HL-60 (cell line): ENCODE measurements around the gene RHNO1.

ENCODE experiments used
- DNase-seq, 2 experiments: peaks; one replicate each; pipeline ENCODE4 v3.0.0-alpha.2; 2010 to 2020; ENCODE audit warnings: low read depth in 1 of 2, low spot score in 1 of 2
- H3K27ac ChIP-seq: fragments of 250-450 bp; sonication (Bioruptor Pico); replicated peaks from 2 replicates; pipeline ENCODE4 v1.5.1; 2020; ENCODE audit warnings: mild to moderate bottlenecking, moderate library complexity
- H3K27me3 ChIP-seq: fragments of 250-450 bp; sonication (Bioruptor Pico); 2 replicates; pipeline ENCODE4 v1.5.1; 2021; ENCODE audit warnings: mild to moderate bottlenecking, moderate library complexity; ENCODE audit not compliant: insufficient read depth, poor library complexity, severe bottlenecking
- H3K4me3 ChIP-seq: replicated peaks from 2 replicates; pipeline ENCODE4 v1.5.1; 2011; ENCODE audit warnings: mild to moderate bottlenecking, control low read depth, low read length; ENCODE audit not compliant: insufficient read depth
- GABPA ChIP-seq: IDR thresholded peaks from 2 replicates; pipeline ENCODE4 v1.6.1; 2012; ENCODE audit warnings: low read depth
- POLR2AphosphoS5 ChIP-seq: IDR thresholded peaks from 2 replicates; pipeline ENCODE4 v1.6.1; 2012; ENCODE audit warnings: low read depth
- SPI1 ChIP-seq: IDR thresholded peaks from 2 replicates; pipeline ENCODE4 v1.6.1; 2012; ENCODE audit warnings: low read depth, mild to moderate bottlenecking, borderline replicate concordance
- TF ChIP-seq, protein P1 (sequence below): IDR thresholded peaks from one replicate; pipeline ENCODE4 v1.5.1; 2011; ENCODE audit warnings: low read length, control low read depth, inconsistent platforms; ENCODE audit not compliant: insufficient read depth
- TF ChIP-seq, protein P2 (sequence below): IDR thresholded peaks from 2 replicates; pipeline ENCODE4 v1.6.1; 2012; ENCODE audit warnings: low read depth; ENCODE audit not compliant: insufficient replicate concordance

RHNO1 gene

DNA sequence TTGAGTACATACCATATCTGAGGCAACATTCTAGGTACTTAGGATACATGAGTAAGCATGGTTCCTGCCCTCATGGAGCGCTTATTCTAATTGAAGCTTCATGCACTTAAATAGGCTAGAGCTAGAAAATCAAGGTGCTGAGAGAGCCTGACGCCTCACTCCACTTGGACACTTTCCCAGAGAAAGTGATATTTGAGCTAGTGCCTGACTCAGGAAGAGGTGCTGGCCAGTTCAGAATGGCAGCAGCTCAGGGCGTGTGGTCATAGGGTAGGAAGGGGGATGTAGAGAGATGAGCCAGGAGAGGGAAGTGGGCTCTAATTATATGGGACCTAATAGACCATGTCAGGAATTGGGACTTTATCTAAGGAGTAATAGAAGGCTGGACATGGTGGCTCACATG, 47.0 kb downstream of the RHNO1 start:
- no peaks in the 10 kb centered on the region for H3K27me3 ChIP-seq
- no peak for DNase-seq
- H3K4me3 ChIP-seq = no peak overlapping the region
- TF ChIP-seq POLR2AphosphoS5 (no peak), GABPA (no peak), SPI1 (no peak)
- TF ChIP-seq, protein P1, sequence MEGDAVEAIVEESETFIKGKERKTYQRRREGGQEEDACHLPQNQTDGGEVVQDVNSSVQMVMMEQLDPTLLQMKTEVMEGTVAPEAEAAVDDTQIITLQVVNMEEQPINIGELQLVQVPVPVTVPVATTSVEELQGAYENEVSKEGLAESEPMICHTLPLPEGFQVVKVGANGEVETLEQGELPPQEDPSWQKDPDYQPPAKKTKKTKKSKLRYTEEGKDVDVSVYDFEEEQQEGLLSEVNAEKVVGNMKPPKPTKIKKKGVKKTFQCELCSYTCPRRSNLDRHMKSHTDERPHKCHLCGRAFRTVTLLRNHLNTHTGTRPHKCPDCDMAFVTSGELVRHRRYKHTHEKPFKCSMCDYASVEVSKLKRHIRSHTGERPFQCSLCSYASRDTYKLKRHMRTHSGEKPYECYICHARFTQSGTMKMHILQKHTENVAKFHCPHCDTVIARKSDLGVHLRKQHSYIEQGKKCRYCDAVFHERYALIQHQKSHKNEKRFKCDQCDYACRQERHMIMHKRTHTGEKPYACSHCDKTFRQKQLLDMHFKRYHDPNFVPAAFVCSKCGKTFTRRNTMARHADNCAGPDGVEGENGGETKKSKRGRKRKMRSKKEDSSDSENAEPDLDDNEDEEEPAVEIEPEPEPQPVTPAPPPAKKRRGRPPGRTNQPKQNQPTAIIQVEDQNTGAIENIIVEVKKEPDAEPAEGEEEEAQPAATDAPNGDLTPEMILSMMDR = no peak
- TF ChIP-seq, protein P2, sequence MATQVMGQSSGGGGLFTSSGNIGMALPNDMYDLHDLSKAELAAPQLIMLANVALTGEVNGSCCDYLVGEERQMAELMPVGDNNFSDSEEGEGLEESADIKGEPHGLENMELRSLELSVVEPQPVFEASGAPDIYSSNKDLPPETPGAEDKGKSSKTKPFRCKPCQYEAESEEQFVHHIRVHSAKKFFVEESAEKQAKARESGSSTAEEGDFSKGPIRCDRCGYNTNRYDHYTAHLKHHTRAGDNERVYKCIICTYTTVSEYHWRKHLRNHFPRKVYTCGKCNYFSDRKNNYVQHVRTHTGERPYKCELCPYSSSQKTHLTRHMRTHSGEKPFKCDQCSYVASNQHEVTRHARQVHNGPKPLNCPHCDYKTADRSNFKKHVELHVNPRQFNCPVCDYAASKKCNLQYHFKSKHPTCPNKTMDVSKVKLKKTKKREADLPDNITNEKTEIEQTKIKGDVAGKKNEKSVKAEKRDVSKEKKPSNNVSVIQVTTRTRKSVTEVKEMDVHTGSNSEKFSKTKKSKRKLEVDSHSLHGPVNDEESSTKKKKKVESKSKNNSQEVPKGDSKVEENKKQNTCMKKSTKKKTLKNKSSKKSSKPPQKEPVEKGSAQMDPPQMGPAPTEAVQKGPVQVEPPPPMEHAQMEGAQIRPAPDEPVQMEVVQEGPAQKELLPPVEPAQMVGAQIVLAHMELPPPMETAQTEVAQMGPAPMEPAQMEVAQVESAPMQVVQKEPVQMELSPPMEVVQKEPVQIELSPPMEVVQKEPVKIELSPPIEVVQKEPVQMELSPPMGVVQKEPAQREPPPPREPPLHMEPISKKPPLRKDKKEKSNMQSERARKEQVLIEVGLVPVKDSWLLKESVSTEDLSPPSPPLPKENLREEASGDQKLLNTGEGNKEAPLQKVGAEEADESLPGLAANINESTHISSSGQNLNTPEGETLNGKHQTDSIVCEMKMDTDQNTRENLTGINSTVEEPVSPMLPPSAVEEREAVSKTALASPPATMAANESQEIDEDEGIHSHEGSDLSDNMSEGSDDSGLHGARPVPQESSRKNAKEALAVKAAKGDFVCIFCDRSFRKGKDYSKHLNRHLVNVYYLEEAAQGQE = no peak
- no peak overlapping the region for H3K27ac ChIP-seq

DNA sequence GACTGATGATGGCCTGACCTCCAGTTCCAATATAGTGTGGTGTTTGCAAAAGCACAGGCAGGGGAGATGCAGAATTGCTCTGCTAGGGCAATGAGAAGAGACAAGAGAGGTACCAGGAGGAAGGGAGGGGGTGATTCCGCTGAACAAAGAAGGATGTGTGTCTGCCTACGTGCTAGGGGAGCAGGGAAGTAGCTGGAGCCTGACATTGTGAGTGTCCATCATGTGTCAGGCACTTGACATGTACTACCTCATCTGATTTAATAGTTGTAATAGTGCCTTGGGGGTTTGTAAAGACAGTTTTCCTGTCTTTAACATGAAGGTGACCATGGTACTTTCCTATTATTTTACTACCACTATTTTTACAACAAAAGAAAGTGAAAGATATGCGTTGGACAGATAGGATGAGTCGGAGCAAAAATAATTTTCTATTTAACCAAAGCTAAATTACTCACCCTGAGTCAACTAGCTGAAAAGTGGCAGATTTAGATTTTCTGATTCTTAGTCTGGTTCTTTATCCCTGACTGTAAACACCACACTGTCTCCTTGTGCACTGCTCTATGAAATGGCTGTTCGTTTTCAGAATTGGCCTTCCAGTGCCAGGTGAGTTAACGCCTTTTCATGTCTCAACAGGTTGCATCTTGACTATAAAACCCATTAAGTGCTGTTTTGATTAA, 48.4 kb downstream of the RHNO1 start:
- H3K27ac ChIP-seq = no peak overlapping the region
- no peak overlapping the region for H3K4me3 ChIP-seq
- H3K27me3 ChIP-seq = no peaks in the 10 kb centered on the region
- DNase-seq = no peak
- TF ChIP-seq POLR2AphosphoS5 (no peak), SPI1 (no peak)

DNA sequence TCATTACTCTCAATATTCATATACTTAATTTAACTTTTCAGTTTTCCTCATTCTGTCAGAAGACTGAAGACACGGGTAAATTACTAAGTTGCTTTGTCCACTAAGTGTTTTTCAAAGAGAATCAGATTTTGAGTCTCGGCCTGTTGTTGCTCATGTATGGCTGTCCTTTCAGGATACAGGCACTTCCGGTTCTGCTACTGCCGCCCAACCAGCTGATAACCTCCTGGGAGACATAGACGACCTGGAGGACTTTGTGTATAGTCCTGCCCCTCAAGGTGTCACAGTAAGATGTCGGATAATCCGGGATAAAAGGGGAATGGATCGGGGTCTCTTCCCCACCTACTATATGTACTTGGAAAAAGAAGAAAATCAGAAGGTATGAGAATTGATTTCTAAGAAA, 53.8 kb downstream of the RHNO1 start:
- TF ChIP-seq SPI1 (no peak), GABPA (no peak), POLR2AphosphoS5 (no peak)
- TF ChIP-seq, protein P2 = no peak
- TF ChIP-seq, protein P1 = no peak
- H3K27me3 ChIP-seq = no peaks in the 10 kb centered on the region
- H3K27ac ChIP-seq = no peak overlapping the region
- DNase-seq = no peak
- H3K4me3 ChIP-seq = no peak overlapping the region

DNA sequence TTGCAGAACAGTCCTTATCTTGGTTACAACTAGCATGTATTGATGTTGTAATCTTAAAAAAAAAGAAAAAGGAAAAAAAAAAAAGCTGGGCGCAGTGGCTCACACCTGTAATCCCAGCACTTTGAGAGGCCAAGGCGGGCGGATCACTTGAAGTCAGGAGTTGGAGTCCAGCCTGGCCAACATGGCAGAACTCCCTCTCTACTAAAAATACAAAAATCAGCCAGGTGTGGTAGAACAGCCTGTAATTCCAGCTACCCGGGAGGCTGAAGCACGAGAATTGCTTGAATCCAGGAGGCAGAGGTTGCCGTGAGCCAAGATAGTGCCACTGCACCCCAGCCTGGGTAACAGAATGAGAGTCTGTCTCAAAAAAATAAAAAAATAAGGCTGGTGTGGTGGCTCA, 56.6 kb downstream of the RHNO1 start:
- Histone ChIP-seq H3K27ac (no peak overlapping the region), H3K27me3 (no peaks in the 10 kb centered on the region), H3K4me3 (no peak overlapping the region)
- TF ChIP-seq GABPA (no peak), POLR2AphosphoS5 (no peak), SPI1 (no peak)
- TF ChIP-seq, protein P2 = no peak
- TF ChIP-seq, protein P1 = no peak
- no peak for DNase-seq
